Measurements from ENCODE around the gene DMRT1. TPM values are rescaled to one million over a fixed set of nuclear protein-coding genes. Genes with fewer than 3 reads are reported as not detected.

The DMRT1 gene
- total RNA-seq, 1 experiment from 2014 or later, result not detected

DNA sequence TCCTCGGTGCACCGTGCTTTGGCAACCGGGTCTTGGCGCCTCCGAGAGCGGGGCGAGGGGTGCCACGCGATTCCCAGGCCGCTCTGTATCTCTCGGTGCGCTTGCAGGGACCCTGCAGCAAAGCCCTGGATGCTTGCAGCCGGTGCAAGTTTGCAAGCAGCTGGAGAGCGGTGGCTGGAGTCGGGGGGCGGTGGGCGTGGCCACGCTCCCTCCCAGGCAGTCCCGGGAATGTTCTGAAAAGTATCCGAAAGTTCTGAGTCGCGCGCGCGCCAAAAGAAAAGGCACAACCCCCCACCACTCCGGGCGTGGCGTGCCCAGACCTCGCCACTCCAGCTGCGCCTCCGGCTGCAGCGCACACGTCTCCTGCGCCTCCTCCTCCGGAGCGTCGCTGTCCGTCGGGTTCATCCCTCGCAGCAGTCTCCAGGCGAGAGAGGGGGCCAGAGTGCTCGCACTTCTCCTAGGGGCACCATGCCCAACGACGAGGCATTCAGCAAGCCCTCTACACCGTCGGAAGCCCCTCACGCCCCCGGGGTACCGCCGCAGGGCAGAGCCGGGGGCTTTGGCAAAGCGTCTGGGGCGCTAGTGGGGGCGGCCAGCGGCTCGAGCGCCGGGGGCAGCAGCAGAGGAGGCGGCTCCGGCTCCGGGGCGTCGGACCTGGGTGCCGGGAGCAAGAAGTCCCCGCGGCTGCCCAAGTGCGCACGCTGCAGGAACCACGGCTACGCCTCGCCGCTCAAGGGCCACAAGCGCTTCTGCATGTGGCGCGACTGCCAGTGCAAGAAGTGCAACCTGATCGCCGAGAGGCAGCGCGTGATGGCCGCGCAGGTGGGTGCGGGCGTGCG is at the start of gene DMRT1 (continued):
- TF ChIP-seq, protein P1, sequence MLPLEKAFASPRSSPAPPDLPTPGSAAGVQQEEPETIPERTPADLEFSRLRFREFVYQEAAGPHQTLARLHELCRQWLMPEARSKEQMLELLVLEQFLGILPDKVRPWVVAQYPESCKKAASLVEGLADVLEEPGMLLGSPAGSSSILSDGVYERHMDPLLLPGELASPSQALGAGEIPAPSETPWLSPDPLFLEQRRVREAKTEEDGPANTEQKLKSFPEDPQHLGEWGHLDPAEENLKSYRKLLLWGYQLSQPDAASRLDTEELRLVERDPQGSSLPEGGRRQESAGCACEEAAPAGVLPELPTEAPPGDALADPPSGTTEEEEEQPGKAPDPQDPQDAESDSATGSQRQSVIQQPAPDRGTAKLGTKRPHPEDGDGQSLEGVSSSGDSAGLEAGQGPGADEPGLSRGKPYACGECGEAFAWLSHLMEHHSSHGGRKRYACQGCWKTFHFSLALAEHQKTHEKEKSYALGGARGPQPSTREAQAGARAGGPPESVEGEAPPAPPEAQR (CRISPR knock-in tag; IDR thresholded peaks at IDR 0.05), result no peak
- TF ChIP-seq, protein P2, sequence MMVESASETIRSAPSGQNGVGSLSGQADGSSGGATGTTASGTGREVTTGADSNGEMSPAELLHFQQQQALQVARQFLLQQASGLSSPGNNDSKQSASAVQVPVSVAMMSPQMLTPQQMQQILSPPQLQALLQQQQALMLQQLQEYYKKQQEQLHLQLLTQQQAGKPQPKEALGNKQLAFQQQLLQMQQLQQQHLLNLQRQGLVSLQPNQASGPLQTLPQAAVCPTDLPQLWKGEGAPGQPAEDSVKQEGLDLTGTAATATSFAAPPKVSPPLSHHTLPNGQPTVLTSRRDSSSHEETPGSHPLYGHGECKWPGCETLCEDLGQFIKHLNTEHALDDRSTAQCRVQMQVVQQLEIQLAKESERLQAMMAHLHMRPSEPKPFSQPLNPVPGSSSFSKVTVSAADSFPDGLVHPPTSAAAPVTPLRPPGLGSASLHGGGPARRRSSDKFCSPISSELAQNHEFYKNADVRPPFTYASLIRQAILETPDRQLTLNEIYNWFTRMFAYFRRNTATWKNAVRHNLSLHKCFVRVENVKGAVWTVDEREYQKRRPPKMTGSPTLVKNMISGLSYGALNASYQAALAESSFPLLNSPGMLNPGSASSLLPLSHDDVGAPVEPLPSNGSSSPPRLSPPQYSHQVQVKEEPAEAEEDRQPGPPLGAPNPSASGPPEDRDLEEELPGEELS (CRISPR knock-in tag; IDR thresholded peaks at IDR 0.05), result peak; percentile 32; the same call in 1 of the 2 replicates
- TF ChIP-seq ELF4 (CRISPR knock-in tag; IDR thresholded peaks at IDR 0.05; ENCODE audit: low read depth) (no peak), MYBL2 (CRISPR knock-in tag; IDR thresholded peaks at IDR 0.05) (peak; percentile 44; the same call in 1 of the 2 replicates), ZNF121 (CRISPR knock-in tag; IDR thresholded peaks at IDR 0.05) (no peak)
- TF ChIP-seq, protein P3, sequence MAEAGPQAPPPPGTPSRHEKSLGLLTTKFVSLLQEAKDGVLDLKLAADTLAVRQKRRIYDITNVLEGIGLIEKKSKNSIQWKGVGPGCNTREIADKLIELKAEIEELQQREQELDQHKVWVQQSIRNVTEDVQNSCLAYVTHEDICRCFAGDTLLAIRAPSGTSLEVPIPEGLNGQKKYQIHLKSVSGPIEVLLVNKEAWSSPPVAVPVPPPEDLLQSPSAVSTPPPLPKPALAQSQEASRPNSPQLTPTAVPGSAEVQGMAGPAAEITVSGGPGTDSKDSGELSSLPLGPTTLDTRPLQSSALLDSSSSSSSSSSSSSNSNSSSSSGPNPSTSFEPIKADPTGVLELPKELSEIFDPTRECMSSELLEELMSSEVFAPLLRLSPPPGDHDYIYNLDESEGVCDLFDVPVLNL (CRISPR knock-in tag; IDR thresholded peaks at IDR 0.05; ENCODE audit: borderline replicate concordance, low read depth), result 0 out of 2 replicates have a peak, but pooled peaks have one; percentile 41

DNA sequence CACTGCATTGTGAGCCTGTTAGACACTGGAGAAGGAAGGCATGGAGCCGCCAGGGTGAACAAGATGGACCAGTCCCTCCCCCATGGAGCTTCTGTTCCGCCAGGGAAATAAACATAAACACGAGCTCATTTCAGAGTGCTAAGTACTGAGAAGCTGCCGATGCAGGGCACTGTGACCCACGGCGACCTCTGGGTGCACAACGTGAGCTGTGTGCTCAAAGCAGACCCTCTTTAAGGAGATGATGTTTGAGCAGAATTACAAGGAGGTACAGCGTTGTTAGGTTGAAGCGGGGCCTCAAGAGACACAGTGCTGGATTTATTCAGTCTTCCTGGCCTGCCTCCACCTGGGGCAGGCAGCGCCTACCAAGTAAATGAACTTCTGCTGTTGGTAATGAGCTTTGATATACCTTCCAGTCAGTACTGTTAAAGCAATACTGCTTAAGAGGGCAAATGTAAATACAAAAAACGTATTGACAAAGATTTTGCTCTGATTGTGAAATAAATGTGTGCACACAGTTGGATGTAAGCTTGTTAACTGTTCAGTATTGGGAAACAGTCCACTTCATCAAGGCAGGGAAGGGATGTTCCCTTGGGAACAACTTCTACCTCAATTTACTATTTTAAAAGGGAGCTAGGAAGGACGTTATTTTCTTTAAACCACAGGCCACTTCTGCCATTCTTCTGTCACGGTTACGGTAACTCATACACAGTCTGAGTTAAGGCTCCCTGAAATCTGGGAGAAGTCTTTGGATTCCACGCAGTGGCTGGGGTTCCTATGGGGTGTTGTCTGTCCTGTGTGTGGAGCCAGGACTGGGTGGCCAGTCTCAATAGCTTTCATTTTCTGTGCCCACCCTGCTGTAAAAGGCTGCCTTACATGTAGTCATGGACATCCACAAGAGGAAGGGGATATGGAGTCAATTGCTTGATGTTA is 48.9 kb upstream of the DMRT1 start:
- H3K9me3 Mint-ChIP-seq, result peaks cover 5% of the 10 kb centered on the region; the same call in 1 of the 2 replicates
- H3K27me3 Mint-ChIP-seq (ENCODE audit: low read depth), result peaks cover 4% of the 10 kb centered on the region
- H3K4me3 Mint-ChIP-seq, result no peak overlapping the region
- ChIA-PET CTCF (interaction anchor here (0.6 to 1.2 kb wide), 3 partner anchors 12 to 213 kb away, joined by 3 read pairs; no protein-coding TSS in a partner anchor), POLR2A (no interaction called here)
- peaks cover 4% of the 10 kb centered on the region; the same call in 1 of the 2 replicates for H3K4me1 Mint-ChIP-seq
- no peak overlapping the region for H3K27ac Mint-ChIP-seq
- ATAC-seq (no peak), DNase-seq (ENCODE audit: low spot score) (no peak)
- H3K36me3 Mint-ChIP-seq, result no peaks in the 10 kb centered on the region
- 0 out of 2 replicates have a peak, but pooled peaks have one; percentile 11 for TF ChIP-seq GABPB1 (CRISPR knock-in tag; IDR thresholded peaks at IDR 0.05)
- TF ChIP-seq, protein P4, sequence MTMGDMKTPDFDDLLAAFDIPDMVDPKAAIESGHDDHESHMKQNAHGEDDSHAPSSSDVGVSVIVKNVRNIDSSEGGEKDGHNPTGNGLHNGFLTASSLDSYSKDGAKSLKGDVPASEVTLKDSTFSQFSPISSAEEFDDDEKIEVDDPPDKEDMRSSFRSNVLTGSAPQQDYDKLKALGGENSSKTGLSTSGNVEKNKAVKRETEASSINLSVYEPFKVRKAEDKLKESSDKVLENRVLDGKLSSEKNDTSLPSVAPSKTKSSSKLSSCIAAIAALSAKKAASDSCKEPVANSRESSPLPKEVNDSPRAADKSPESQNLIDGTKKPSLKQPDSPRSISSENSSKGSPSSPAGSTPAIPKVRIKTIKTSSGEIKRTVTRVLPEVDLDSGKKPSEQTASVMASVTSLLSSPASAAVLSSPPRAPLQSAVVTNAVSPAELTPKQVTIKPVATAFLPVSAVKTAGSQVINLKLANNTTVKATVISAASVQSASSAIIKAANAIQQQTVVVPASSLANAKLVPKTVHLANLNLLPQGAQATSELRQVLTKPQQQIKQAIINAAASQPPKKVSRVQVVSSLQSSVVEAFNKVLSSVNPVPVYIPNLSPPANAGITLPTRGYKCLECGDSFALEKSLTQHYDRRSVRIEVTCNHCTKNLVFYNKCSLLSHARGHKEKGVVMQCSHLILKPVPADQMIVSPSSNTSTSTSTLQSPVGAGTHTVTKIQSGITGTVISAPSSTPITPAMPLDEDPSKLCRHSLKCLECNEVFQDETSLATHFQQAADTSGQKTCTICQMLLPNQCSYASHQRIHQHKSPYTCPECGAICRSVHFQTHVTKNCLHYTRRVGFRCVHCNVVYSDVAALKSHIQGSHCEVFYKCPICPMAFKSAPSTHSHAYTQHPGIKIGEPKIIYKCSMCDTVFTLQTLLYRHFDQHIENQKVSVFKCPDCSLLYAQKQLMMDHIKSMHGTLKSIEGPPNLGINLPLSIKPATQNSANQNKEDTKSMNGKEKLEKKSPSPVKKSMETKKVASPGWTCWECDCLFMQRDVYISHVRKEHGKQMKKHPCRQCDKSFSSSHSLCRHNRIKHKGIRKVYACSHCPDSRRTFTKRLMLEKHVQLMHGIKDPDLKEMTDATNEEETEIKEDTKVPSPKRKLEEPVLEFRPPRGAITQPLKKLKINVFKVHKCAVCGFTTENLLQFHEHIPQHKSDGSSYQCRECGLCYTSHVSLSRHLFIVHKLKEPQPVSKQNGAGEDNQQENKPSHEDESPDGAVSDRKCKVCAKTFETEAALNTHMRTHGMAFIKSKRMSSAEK (CRISPR knock-in tag; IDR thresholded peaks at IDR 0.05; ENCODE audit: borderline replicate concordance), result no peak

GRCh38 chr9:794386-794785 is 47.1 kb upstream of the DMRT1 start:
- Mint-ChIP-seq H3K27ac (no peak overlapping the region), H3K4me1 (peaks cover 4% of the 10 kb centered on the region; the same call in 1 of the 2 replicates), H3K36me3 (no peaks in the 10 kb centered on the region), H3K9me3 (peaks cover 5% of the 10 kb centered on the region; the same call in 1 of the 2 replicates), H3K4me3 (no peak overlapping the region), H3K27me3 (ENCODE audit: low read depth) (peaks cover 4% of the 10 kb centered on the region)
- DNase-seq (ENCODE audit: low spot score), result no peak
- no peak for ATAC-seq
- CTCF ChIA-PET, result no interaction called here
- POLR2A ChIA-PET, result no interaction called here
- TF ChIP-seq ZNF416 (CRISPR knock-in tag; IDR thresholded peaks at IDR 0.05) (no peak), ESRRA (CRISPR knock-in tag; IDR thresholded peaks at IDR 0.05; ENCODE audit: borderline replicate concordance) (no peak), ETV6 (CRISPR knock-in tag; IDR thresholded peaks at IDR 0.05) (no peak), FOXJ3 (CRISPR knock-in tag; IDR thresholded peaks at IDR 0.05; ENCODE audit: borderline replicate concordance) (no peak), ELF4 (CRISPR knock-in tag; IDR thresholded peaks at IDR 0.05; ENCODE audit: low read depth) (no peak), PRRX2 (CRISPR knock-in tag; IDR thresholded peaks at IDR 0.05) (no peak), SOX15 (CRISPR knock-in tag; IDR thresholded peaks at IDR 0.05) (no peak)
- TF ChIP-seq, protein P5, sequence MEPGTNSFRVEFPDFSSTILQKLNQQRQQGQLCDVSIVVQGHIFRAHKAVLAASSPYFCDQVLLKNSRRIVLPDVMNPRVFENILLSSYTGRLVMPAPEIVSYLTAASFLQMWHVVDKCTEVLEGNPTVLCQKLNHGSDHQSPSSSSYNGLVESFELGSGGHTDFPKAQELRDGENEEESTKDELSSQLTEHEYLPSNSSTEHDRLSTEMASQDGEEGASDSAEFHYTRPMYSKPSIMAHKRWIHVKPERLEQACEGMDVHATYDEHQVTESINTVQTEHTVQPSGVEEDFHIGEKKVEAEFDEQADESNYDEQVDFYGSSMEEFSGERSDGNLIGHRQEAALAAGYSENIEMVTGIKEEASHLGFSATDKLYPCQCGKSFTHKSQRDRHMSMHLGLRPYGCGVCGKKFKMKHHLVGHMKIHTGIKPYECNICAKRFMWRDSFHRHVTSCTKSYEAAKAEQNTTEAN (CRISPR knock-in tag; IDR thresholded peaks at IDR 0.05), result no peak
- TF ChIP-seq, protein P6, sequence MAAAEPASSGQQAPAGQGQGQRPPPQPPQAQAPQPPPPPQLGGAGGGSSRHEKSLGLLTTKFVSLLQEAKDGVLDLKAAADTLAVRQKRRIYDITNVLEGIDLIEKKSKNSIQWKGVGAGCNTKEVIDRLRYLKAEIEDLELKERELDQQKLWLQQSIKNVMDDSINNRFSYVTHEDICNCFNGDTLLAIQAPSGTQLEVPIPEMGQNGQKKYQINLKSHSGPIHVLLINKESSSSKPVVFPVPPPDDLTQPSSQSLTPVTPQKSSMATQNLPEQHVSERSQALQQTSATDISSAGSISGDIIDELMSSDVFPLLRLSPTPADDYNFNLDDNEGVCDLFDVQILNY (CRISPR knock-in tag; IDR thresholded peaks at IDR 0.05), result no peak
